SK-N-SH (cell line): ENCODE data around the gene CFAP20. TPM values are rescaled to one million over a fixed set of nuclear protein-coding genes. Genes with fewer than 3 reads are reported as not detected.

Source experiments
- CTCF ChIA-PET: fragments of 300-600, 350-600 bp; formaldehyde crosslinking; extraction: SDS; loops from one replicate; lab custom pipeline; 2021; lab: Yijun Ruan, JAX
- POLR2A ChIA-PET: fragments of 350-600 bp; sonication (Branson Sonifier 250); formaldehyde crosslinking; extraction: SDS; loops from one replicate; lab custom pipeline; 2020; ENCODE audit warnings: antibody characterized with exemption, inconsistent platforms; lab: Yijun Ruan, JAX
- DNase-seq: peaks from one replicate; pipeline ENCODE4 v3.0.0; 2012
- H2AFZ ChIP-seq: fragments of 200-600 bp; sonication (generic); 2 replicates; pipeline ENCODE4 v1.8.1; 2016; ENCODE audit warnings: antibody characterized with exemption, mild to moderate bottlenecking, low read depth
- H3F3A ChIP-seq: fragments of 200-600 bp; sonication (generic); replicated peaks from 2 replicates; pipeline ENCODE3; 2016; ENCODE audit warnings: antibody characterized with exemption, mild to moderate bottlenecking; ENCODE audit not compliant: insufficient read depth
- H3K27ac ChIP-seq, 2 experiments: fragments of 200-500 bp in 1 of 2; fragments of 200-600 bp in 1 of 2; sonication (Bioruptor generic) in 1 of 2; sonication (generic), shearing (Covaris generic) in 1 of 2; 2 replicates each; pipeline versions ENCODE4 v1.5.1 to v1.6.1; 2014 to 2016; ENCODE audit warnings: low read depth in 2 of 2, inconsistent platforms in 1 of 2, low read length in 1 of 2, mild to moderate bottlenecking in 1 of 2, mixed read lengths in 1 of 2
- H3K27me3 ChIP-seq: fragments of 200-600 bp; sonication (generic), shearing (Covaris generic); 2 replicates; pipeline ENCODE4 v1.6.1; 2016; ENCODE audit warnings: mixed run types; ENCODE audit not compliant: insufficient read depth
- H3K36me3 ChIP-seq, 2 experiments: fragments of 200-500 bp in 1 of 2; fragments of 200-600 bp in 1 of 2; sonication (Bioruptor generic) in 1 of 2; sonication (generic) in 1 of 2; replicated peaks in 1 of 2; 2 replicates each; pipeline versions ENCODE3 to v1.5.1; 2014 to 2016; ENCODE audit warnings: low read length in 1 of 2, mild to moderate bottlenecking in 1 of 2; ENCODE audit not compliant: insufficient read depth in 2 of 2, control insufficient read depth in 1 of 2
- H3K4me1 ChIP-seq, 2 experiments: fragments of 200-500 bp in 1 of 2; fragments of 200-600 bp in 1 of 2; sonication (Bioruptor generic) in 1 of 2; sonication (generic), shearing (Covaris generic) in 1 of 2; 2 replicates each; pipeline versions ENCODE4 v1.5.1 to v1.6.1; 2014 to 2016; ENCODE audit warnings: low read depth in 1 of 2, low read length in 1 of 2, mixed run types in 1 of 2; ENCODE audit not compliant: insufficient read depth in 2 of 2, control insufficient read depth in 1 of 2
- H3K4me2 ChIP-seq: fragments of 200-600 bp; sonication (generic), shearing (Covaris generic); 2 replicates; pipeline ENCODE4 v1.6.1; 2017; ENCODE audit warnings: mixed run types
- H3K4me3 ChIP-seq, 2 experiments: fragments of 200-500 bp in 1 of 2; fragments of 200-600 bp in 1 of 2; sonication (Bioruptor generic) in 1 of 2; sonication (generic), shearing (Covaris generic) in 1 of 2; 2 replicates each; pipeline versions ENCODE4 v1.5.1 to v1.8.1; 2014 to 2016; ENCODE audit warnings: low read depth in 2 of 2, inconsistent platforms in 1 of 2, low read length in 1 of 2, mild to moderate bottlenecking in 1 of 2, mixed read lengths in 1 of 2, moderate library complexity in 1 of 2
- H3K79me2 ChIP-seq: fragments of 200-600 bp; sonication (generic); 2 replicates; pipeline ENCODE4 v1.8.1; 2017; ENCODE audit warnings: mild to moderate bottlenecking; ENCODE audit not compliant: insufficient read depth
- H3K9ac ChIP-seq: fragments of 200-600 bp; sonication (generic); 2 replicates; pipeline ENCODE4 v1.6.1; 2017; ENCODE audit warnings: mixed run types
- H3K9me2 ChIP-seq: fragments of 200-600 bp; sonication (generic); 2 replicates; pipeline ENCODE4 v1.6.1; 2017; ENCODE audit warnings: mixed run types
- H3K9me3 ChIP-seq: fragments of 200-600 bp; sonication (generic); 2 replicates; pipeline ENCODE4 v1.6.1; 2017; ENCODE audit warnings: mixed run types, mild to moderate bottlenecking, moderate library complexity
- H4K20me1 ChIP-seq: fragments of 200-600 bp; sonication (generic); 2 replicates; pipeline ENCODE4 v1.6.1; 2017; ENCODE audit warnings: mild to moderate bottlenecking, mixed run types; ENCODE audit not compliant: insufficient read depth
- CTCF ChIP-seq: fragments of 200-600 bp; sonication (generic); IDR thresholded peaks from 2 replicates; pipeline ENCODE4 v1.6.1; 2017; ENCODE audit warnings: antibody characterized with exemption, mild to moderate bottlenecking, moderate library complexity
- ELF1 ChIP-seq: IDR thresholded peaks from 2 replicates; pipeline ENCODE4 v1.4.0; 2012
- EP300 ChIP-seq, 2 experiments: IDR thresholded peaks; 2 replicates each; pipeline versions ENCODE4 v1.4.0 to v1.6.1; 2012; ENCODE audit warnings: borderline replicate concordance in 1 of 2, low read depth in 1 of 2, low read length in 1 of 2
- FOSL2 ChIP-seq: IDR thresholded peaks from 2 replicates; pipeline ENCODE4 v1.4.0; 2012; ENCODE audit warnings: low read depth, mild to moderate bottlenecking, moderate library complexity, borderline replicate concordance
- MXI1 ChIP-seq: IDR thresholded peaks from 2 replicates; pipeline ENCODE4 v1.6.1; 2012; ENCODE audit warnings: mild to moderate bottlenecking, low read depth, low read length, improper control_type of control experiment
- NFIC ChIP-seq: IDR thresholded peaks from 2 replicates; pipeline ENCODE4 v1.4.0; 2012; ENCODE audit warnings: borderline replicate concordance
- NRF1 ChIP-seq: IDR thresholded peaks from 2 replicates; pipeline ENCODE4 v1.6.1; 2012; ENCODE audit warnings: low read depth, mild to moderate bottlenecking, low read length
- RAD21 ChIP-seq: IDR thresholded peaks from 2 replicates; pipeline ENCODE4 v1.6.1; 2012; ENCODE audit warnings: mild to moderate bottlenecking, low read length
- RCOR1 ChIP-seq: fragments of 150-350 bp; IDR thresholded peaks from 2 replicates; pipeline ENCODE4 v1.6.1; 2017; ENCODE audit warnings: antibody characterized with exemption, low read length
- REST ChIP-seq: IDR thresholded peaks from 2 replicates; pipeline ENCODE4 v1.6.1; 2012; ENCODE audit warnings: mild to moderate bottlenecking, low read depth, low read length, moderate library complexity
- RFX5 ChIP-seq: IDR thresholded peaks from 2 replicates; pipeline ENCODE4 v1.6.1; 2012; ENCODE audit warnings: mild to moderate bottlenecking, improper control_type of control experiment, low read length
- RXRA ChIP-seq: IDR thresholded peaks from 2 replicates; pipeline ENCODE4 v1.4.0; 2012; ENCODE audit warnings: low read depth, mild to moderate bottlenecking, borderline replicate concordance
- SMC3 ChIP-seq: IDR thresholded peaks from 2 replicates; pipeline ENCODE4 v1.6.1; 2012; ENCODE audit warnings: low read depth, low read length, improper control_type of control experiment
- TCF12 ChIP-seq: IDR thresholded peaks from 2 replicates; pipeline ENCODE4 v1.4.0; 2012
- USF2 ChIP-seq: fragments of 150-350 bp; IDR thresholded peaks from 2 replicates; pipeline ENCODE4 v1.6.1; 2017; ENCODE audit warnings: antibody characterized with exemption, low read length, low read depth, borderline replicate concordance
- YY1 ChIP-seq: IDR thresholded peaks from 2 replicates; pipeline ENCODE4 v1.4.0; 2012; ENCODE audit warnings: low read depth, mild to moderate bottlenecking
- ZBTB33 ChIP-seq: IDR thresholded peaks from 2 replicates; pipeline ENCODE4 v1.4.0; 2012; ENCODE audit warnings: low read depth, borderline replicate concordance
- WGBS: methylation state at CpG from one replicate; pipeline ENCODE4 v1.1.6; 2017; ENCODE audit warnings: low lambda C conversion rate; 5-methylcytosine and 5-hydroxymethylcytosine counted together
- polyA plus RNA-seq, 3 experiments: library from polyadenylated mRNA; depleted of rRNA; stranded (reverse); fragments of >200 nt; gene quantifications; 2 replicates each; pipeline ENCODE4 v1.2.3, GENCODE V29; 2012

Gene CFAP20
- polyA plus RNA-seq, 1 of the 3 experiments (the other 2 are of a cell fraction), result 61.6 TPM

GRCh38 chr16:58105631-58106030 is 23.6 kb downstream of the CFAP20 start:
- H3F3A ChIP-seq, result no peaks in the 10 kb centered on the region
- CTCF ChIA-PET, result interaction anchor here (0.7 to 6.8 kb wide), 4 partner anchors 8 to 86 kb away, joined by 3 to 47 read pairs (median 3); no protein-coding TSS in a partner anchor
- no peak overlapping the region for H2AFZ ChIP-seq
- DNase-seq, result no peak
- 30% methylated on average over 1 of the region's 1 CpG for WGBS
- no peaks in the 10 kb centered on the region for H3K9me3 ChIP-seq
- H3K4me2 ChIP-seq, result no peak overlapping the region
- POLR2A ChIA-PET, result no interaction called here
- no peaks in the 10 kb centered on the region for H3K79me2 ChIP-seq
- no peaks in the 10 kb centered on the region for H3K27me3 ChIP-seq
- H3K9me2 ChIP-seq, result no peaks in the 10 kb centered on the region
- H3K9ac ChIP-seq, result no peak overlapping the region
- no peaks in the 10 kb centered on the region for H3K36me3 ChIP-seq
- H3K4me3 ChIP-seq, result no peak overlapping the region
- no peak for TF ChIP-seq RCOR1
- TF ChIP-seq FOSL2, result no peak
- no peak for TF ChIP-seq RFX5
- no peak for TF ChIP-seq REST
- TF ChIP-seq MXI1, result no peak
- no peak for TF ChIP-seq CTCF
- TF ChIP-seq TCF12, result no peak
- no peak for TF ChIP-seq ZBTB33
- TF ChIP-seq USF2, result no peak
- TF ChIP-seq NRF1, result no peak
- TF ChIP-seq ELF1, result no peak
- no peak for TF ChIP-seq RXRA
- TF ChIP-seq YY1, result no peak
- TF ChIP-seq SMC3, result no peak
- no peak for TF ChIP-seq EP300 (IDR thresholded peaks at IDR 0.05; ENCODE audit: borderline replicate concordance in 1 of 2, low read depth in 1 of 2, low read length in 1 of 2)
- TF ChIP-seq RAD21, result no peak
- no peak for TF ChIP-seq NFIC
- H3K4me1 ChIP-seq, result peaks cover 8 to 9% of the 10 kb centered on the region in 2 experiments; a peak in 2 of 4 replicates
- H3K27ac ChIP-seq, result no peak overlapping the region
- no peaks in the 10 kb centered on the region for H4K20me1 ChIP-seq
